ENCODE measurements around the gene PARD3B. TPM values are rescaled to one million over a fixed set of nuclear protein-coding genes. Genes with fewer than 3 reads are reported as not detected.

The PARD3B gene
- total RNA-seq, 1 donor from 2014 or later, result 9.3 TPM

DNA sequence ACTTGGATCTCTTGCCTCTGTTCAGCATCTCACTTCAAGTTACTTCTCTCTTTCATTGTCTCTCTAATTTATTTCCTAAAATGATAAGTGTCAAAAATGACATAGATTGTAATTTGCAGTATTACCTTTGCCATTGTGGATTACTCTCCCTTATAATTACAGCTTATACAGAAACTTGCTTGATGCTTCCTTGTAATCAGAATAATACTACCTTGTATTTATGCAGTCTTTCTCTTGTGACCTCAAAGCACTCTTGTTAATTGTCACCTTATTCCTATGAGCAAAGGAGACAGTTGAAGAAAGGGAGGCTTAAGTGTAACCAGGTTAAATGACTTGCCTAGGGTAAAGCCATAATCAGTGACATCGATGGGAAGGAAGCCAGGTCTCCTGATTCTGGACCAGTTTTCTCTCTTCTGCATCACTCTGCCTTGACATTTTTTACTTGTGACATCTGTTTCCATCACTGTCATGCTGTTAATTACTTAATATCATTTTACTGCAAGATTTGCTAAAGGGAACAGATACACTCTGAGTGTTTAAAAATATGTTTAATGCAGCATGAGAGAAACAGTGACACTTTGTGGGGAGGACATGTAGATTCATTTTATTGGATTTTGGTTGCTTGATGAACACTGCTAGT, 388.6 kb downstream of the PARD3B start:
- no peak for DNase-seq (ENCODE audit: low spot score)

DNA sequence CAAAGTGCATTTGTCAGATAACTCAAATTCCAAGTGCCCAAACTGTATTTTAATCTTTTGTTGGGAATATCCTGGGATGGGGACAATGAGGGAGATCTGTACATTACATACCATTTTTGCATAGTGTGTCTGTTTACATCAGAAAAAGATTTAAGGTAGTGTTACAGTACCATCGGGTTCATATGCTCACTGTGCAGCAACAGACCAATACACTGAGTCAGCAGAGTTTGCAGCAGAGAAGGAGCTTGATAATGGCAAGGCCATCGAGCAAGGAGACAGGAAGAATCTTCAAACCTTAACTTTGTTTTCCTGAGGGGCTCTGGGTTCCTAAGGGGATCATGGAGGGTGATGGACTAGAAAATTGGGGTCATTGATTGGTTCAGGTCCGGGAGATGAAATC, 399.7 kb downstream of the PARD3B start:
- ATAC-seq, result no peak
- no peak for DNase-seq (ENCODE audit: low spot score)

More for the DNA sequence above, 388.6 kb downstream of the PARD3B start:
- ATAC-seq, result no peak

GRCh38 chr2:204945376-204945775, 400.1 kb downstream of the PARD3B start:
- DNase-seq (ENCODE audit: low spot score) (no peak), ATAC-seq (no peak)

- ATAC-seq (no peak), DNase-seq (ENCODE audit: low spot score) (no peak)
These were observed 401.6 kb downstream of the PARD3B start for GRCh38 chr2:204946892-204947291.

DNA sequence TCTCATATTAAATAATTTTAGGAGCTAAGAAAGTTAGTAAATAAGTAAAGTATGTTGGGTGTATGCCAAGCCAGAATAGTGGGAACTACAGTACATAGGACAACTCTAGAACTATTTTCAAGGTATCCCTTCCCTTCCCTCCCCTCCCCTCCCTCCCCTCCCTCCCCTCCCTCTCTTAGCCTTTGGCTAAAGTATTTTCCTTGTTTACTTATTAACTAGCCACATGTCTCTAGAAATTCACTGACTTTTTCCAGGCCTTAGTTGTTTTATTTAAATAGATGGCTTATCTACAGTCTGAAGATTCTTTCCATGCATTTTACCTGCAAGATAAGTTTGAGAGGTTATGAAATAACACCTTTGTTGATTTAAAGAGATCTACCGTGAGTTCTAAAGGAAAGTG, 402.1 kb downstream of the PARD3B start:
- DNase-seq (ENCODE audit: low spot score), result no peak
- no peak for ATAC-seq

DNA sequence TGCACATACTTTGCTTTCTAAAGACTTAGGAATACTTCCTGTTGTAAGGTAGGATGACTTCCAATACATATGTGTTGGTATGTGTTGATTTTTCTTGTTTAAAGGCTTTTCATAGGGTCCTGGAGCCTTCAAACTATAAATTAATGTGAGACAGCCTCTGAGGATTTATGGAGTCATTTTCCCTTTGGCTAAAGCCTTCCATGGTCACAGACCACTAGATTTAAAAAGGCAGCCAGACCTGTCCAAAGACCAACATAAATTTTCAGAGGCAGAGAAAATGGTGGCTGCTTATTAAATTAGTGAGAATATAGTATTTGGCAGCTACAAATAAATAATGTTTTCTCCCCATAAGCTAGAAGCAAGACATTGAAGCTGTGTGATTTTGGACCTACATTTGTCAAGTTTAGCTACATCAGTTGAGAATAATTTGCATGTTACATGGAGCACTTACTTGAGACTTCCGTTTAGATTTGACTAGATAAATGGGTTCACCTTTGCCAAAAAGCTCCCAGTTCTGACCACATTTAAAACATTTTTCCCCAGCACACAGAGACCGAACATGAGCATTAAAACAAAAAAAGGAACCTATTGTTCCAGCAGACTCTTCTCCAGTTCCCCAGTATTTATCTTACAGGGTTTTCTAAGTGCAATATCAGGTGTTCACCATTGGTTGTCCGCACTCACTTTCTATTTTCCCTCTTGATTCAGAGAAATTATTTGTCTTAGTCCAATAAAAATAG, 402.9 kb downstream of the PARD3B start:
- ATAC-seq, result no peak
- DNase-seq (ENCODE audit: low spot score), result no peak

DNA sequence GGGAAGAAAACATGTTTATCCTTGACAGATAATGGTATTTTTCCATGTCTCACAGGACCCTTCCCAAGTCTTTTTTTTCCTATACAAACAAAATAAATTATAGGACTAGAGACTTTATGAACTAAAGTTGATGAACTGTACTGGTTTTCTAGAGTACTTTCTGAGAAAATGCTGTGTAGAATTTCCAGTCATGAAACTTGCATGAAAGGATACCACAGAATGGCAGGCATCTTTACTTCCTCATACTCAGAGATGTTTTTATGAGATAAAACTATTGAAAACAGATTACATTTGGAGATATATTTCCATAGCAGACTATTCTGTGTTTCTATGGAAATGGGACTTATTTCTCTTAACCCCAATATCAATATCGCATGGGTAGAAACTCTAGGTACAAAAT, 403.5 kb downstream of the PARD3B start:
- no peak for ATAC-seq
- no peak for DNase-seq (ENCODE audit: low spot score)

- ATAC-seq (no peak), DNase-seq (ENCODE audit: low spot score) (no peak)
These were observed 405.5 kb downstream of the PARD3B start for GRCh38 chr2:204950695-204951346.

DNA sequence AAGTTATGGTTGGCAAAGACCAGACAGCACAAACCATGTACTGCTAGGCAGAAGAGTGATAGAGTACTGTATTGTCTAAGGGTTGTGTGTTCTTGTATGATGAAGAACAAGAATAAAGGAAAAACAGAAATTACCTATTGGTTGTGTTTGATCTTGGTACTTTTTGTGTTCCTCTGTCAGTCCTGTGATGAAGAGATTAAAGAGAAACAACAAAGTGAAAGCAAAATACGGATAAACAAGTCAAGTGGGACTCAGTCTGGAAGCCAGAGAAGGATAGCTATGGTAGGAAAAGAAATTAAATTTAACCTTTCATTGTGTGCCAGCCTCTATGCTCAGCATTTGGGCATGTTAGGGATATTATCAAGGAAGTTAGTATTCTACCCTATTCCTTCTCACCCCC, 413.1 kb downstream of the PARD3B start:
- DNase-seq (ENCODE audit: low spot score) (no peak), ATAC-seq (no peak)

DNA sequence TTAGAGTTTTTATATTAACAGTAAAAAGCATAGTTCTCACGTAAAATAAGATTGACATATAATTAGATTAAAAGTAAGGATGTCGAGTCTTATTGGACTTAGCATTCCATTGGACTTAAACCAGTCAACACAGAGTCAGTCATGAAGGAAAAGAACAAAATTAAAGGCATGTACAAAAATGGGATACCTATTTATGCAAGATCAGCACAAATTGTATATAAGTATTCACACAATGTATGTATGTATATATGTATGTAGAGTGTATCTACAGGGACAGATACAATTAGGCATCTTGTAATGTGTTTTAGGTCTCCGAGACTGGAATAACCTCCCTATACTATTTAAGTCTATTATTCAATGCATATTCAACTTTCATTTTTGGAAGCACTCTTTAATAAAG, 419.1 kb downstream of the PARD3B start:
- DNase-seq (ENCODE audit: low spot score) (no peak), ATAC-seq (no peak)

DNA sequence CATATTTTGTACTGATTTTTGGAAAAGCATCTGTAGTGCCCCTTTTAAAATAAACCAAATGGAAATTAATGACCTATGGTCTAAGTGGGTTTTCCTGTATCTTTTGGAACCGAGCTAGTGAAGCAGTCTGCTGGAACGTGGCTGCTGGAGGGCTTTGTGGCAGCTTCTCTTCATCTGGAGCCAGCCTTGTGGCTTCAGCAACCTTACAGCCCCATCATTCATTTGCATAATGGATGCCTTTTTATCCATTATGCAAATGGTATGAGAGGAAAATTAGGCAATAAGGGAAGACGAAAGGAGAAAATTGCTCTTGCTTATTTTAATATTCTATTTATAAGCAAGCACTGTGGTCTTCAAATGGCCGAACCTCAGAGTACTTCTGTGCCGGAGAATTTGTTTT, 421.0 kb downstream of the PARD3B start:
- ATAC-seq (no peak), DNase-seq (ENCODE audit: low spot score) (no peak)

- no peak for DNase-seq (ENCODE audit: low spot score)
- no peak for ATAC-seq
These were observed 422.1 kb downstream of the PARD3B start for GRCh38 chr2:204967199-204967960.

- DNase-seq (ENCODE audit: low spot score) (no peak), ATAC-seq (no peak)
These were observed 426.1 kb downstream of the PARD3B start for GRCh38 chr2:204971206-204971907.

DNA sequence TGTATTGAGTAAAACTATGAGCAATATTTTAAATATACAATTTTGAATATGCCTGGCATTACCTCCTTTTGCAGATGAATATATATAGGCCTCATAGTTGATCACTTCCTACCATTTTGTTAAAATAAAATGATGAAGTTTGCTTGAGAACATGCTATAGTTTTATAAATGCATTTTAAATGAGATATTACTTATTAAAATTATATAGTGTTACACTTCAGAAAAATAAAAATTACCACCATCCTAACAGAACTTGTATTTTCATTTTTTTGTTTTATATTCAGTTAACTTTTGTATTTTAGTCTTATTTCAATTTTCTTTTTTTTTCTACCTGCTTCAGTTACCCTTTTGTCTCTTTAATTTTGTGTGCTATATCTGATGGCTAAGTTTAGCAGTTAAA, 426.9 kb downstream of the PARD3B start:
- ATAC-seq, result no peak
- DNase-seq (ENCODE audit: low spot score), result no peak

GRCh38 chr2:204972606-204973336, 427.5 kb downstream of the PARD3B start:
- ATAC-seq (no peak), DNase-seq (ENCODE audit: low spot score) (no peak)

DNA sequence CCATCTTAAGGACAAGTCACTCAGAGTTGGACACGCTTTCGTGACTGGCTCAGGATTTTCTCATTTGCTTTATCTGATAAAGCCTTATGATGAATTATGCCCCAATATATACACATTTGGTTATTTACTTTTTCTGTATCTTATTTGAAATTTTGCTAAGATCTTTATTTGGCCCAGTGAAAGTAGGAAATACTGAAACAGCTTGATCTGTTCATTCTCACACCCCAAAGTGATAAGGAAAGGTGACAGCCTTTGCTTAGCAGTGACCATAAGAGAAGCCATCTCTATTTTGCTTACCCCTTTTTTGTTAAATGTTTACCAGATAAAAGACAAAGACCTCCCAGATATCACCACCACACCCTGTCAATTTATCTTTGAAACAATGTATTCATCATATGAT, 428.3 kb downstream of the PARD3B start:
- ATAC-seq (no peak), DNase-seq (ENCODE audit: low spot score) (no peak)

GRCh38 chr2:204974487-204974886, 429.2 kb downstream of the PARD3B start:
- no peak for DNase-seq (ENCODE audit: low spot score)
- ATAC-seq, result peak; percentile 61

GRCh38 chr2:204977914-204978313, 432.6 kb downstream of the PARD3B start:
- DNase-seq (ENCODE audit: low spot score) (no peak), ATAC-seq (no peak)

DNA sequence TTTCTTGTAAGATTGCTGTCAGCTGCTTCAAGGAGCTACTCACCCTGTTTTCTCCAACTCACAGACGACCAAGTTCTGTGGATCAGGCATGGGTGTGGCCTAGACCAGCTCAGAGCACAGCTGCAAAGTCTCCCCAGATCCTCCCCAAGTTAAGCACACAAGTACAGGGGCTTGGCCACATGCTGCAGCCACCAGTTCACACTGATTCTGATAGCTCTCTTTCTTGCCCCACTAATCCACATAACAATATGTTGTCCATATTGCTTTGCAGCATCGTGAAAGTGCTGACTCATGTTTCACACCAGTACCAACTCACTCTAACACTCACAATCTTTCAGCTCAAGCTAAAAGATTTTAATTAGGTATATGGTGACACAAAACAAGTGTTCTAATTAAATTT, 437.0 kb downstream of the PARD3B start:
- ATAC-seq (no peak), DNase-seq (ENCODE audit: low spot score) (no peak)

DNA sequence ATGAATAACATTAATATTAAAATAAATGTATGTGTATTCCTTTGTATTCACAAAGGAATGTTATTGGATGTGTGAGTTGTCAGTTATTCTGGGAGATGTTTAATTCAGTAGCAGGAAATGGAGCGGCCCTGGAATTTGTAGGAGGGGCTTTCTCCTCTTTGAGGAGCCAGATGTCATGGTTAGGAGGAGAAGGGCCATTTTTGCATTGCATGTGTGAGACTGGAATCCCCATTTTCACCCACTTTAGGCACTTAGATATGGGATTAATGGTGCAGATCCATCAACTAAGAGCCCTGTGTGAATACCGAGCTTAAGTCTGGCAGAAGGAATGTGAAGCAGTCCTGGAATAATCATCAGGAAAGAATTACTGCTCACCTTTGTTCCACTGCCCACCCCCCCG, 439.2 kb downstream of the PARD3B start:
- no peak for ATAC-seq
- DNase-seq (ENCODE audit: low spot score), result no peak

All from left lobe of liver (tissue), 2 donors.